IMR-90 (cell line): Measurements from ENCODE around the gene TBC1D1.

ENCODE experiments used
- BHLHE40 ChIP-seq: fragments of 150-350 bp; IDR thresholded peaks from 2 replicates; pipeline ENCODE4 v1.6.1; 2016; ENCODE audit warnings: mild to moderate bottlenecking, low read depth, low read length
- FOS ChIP-seq: fragments of 150-350 bp; IDR thresholded peaks from 2 replicates; pipeline ENCODE4 v1.6.1; 2016; ENCODE audit warnings: low read depth, low read length
- MAFK ChIP-seq: IDR thresholded peaks from 2 replicates; pipeline ENCODE4 v1.6.1; 2012; ENCODE audit warnings: low read depth, low read length, improper control_type of control experiment
- NFE2L2 ChIP-seq: fragments of 150-350 bp; IDR thresholded peaks from 2 replicates; pipeline ENCODE4 v1.6.1; 2016; ENCODE audit warnings: low read depth, mild to moderate bottlenecking, low read length
- POLR2A ChIP-seq: IDR thresholded peaks from 2 replicates; pipeline ENCODE4 v1.6.1; 2012; ENCODE audit warnings: mild to moderate bottlenecking, low read depth, low read length
- RAD21 ChIP-seq: IDR thresholded peaks from 2 replicates; pipeline ENCODE4 v1.6.1; 2012; ENCODE audit warnings: low read length, improper control_type of control experiment
- RCOR1 ChIP-seq: IDR thresholded peaks from 2 replicates; pipeline ENCODE4 v1.6.1; 2012; ENCODE audit warnings: mild to moderate bottlenecking, low read length, improper control_type of control experiment; ENCODE audit not compliant: insufficient replicate concordance
- RFX5 ChIP-seq: IDR thresholded peaks from 2 replicates; pipeline ENCODE4 v1.8.0; 2012; ENCODE audit warnings: low read depth, mild to moderate bottlenecking, low read length, moderate library complexity
- SMC3 ChIP-seq: fragments of 150-350 bp; IDR thresholded peaks from 2 replicates; pipeline ENCODE4 v1.6.1; 2016; ENCODE audit warnings: low read depth, mild to moderate bottlenecking, antibody characterized with exemption, low read length, moderate library complexity
- TF ChIP-seq, protein P1 (sequence below): conservative IDR thresholded peaks from 2 replicates; pipeline ENCODE4 v1.5.1; 2012; ENCODE audit warnings: mild to moderate bottlenecking, low read depth, low read length, improper control_type of control experiment
- TF ChIP-seq, protein P2 (sequence below): fragments of 150-350 bp; IDR thresholded peaks from 2 replicates; pipeline ENCODE4 v1.6.1; 2017; ENCODE audit warnings: mild to moderate bottlenecking, antibody characterized with exemption, low read length, low read depth
- TF ChIP-seq, protein P3 (sequence below): fragments of 150-350 bp; IDR thresholded peaks from 2 replicates; pipeline ENCODE4 v1.6.1; 2016; ENCODE audit warnings: low read depth, mild to moderate bottlenecking, low read length, moderate library complexity, borderline replicate concordance

DNA sequence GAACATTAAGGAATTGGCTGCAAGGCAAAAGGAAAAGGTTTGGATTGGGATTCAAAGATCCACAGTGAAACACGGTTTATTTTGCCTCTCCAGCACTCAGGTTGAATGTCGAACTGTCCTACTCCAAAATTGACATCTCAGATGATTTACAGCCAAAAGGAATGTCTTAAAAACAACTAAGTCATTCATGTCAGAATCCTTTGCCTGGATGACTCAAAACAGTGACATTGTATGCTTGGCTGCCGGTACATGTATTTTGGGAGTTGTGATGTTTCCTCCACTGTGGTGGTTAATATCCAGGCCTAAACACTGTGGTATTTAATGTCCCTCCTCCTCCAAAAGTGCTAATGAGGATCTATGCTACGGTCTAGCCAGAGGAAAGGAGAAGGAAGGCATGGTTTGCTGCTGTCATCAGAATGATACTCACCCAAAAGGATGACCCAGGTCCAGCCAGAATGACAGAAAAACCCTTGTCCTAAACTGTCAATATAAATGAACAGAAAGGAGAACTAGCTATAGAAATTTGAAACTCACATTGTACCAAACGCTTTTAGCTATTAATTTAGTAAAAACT is 43.5 kb upstream of the TBC1D1 start:
- TF ChIP-seq, protein P1, sequence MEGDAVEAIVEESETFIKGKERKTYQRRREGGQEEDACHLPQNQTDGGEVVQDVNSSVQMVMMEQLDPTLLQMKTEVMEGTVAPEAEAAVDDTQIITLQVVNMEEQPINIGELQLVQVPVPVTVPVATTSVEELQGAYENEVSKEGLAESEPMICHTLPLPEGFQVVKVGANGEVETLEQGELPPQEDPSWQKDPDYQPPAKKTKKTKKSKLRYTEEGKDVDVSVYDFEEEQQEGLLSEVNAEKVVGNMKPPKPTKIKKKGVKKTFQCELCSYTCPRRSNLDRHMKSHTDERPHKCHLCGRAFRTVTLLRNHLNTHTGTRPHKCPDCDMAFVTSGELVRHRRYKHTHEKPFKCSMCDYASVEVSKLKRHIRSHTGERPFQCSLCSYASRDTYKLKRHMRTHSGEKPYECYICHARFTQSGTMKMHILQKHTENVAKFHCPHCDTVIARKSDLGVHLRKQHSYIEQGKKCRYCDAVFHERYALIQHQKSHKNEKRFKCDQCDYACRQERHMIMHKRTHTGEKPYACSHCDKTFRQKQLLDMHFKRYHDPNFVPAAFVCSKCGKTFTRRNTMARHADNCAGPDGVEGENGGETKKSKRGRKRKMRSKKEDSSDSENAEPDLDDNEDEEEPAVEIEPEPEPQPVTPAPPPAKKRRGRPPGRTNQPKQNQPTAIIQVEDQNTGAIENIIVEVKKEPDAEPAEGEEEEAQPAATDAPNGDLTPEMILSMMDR: no peak
- TF ChIP-seq POLR2A (no peak), RAD21 (no peak), SMC3 (no peak), NFE2L2 (no peak), FOS (no peak), MAFK (no peak), RFX5 (no peak), RCOR1 (no peak), BHLHE40 (no peak)
- TF ChIP-seq, protein P2, sequence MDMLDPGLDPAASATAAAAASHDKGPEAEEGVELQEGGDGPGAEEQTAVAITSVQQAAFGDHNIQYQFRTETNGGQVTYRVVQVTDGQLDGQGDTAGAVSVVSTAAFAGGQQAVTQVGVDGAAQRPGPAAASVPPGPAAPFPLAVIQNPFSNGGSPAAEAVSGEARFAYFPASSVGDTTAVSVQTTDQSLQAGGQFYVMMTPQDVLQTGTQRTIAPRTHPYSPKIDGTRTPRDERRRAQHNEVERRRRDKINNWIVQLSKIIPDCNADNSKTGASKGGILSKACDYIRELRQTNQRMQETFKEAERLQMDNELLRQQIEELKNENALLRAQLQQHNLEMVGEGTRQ: no peak
- TF ChIP-seq, protein P3, sequence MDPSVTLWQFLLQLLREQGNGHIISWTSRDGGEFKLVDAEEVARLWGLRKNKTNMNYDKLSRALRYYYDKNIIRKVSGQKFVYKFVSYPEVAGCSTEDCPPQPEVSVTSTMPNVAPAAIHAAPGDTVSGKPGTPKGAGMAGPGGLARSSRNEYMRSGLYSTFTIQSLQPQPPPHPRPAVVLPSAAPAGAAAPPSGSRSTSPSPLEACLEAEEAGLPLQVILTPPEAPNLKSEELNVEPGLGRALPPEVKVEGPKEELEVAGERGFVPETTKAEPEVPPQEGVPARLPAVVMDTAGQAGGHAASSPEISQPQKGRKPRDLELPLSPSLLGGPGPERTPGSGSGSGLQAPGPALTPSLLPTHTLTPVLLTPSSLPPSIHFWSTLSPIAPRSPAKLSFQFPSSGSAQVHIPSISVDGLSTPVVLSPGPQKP: no peak
